Astrocyte (in vitro differentiated cells and primary cell): ENCODE data around the gene TBL1XR1. TPM values are rescaled to one million over a fixed set of nuclear protein-coding genes. Genes with fewer than 3 reads are reported as not detected.

ENCODE experiments used
- DNase-seq: peaks from one replicate; pipeline ENCODE4 v3.0.0-alpha.2; 2010; ENCODE audit warnings: low read depth
- FAIRE-seq: peaks from 2 replicates; lab custom pipeline; 2011; peaks lifted over from hg19 to GRCh38; lab: Jason Lieb, UNC
- H2AFZ ChIP-seq: 2 replicates; pipeline ENCODE4 v1.6.0; 2012; ENCODE audit warnings: low read depth, low read length, inconsistent platforms
- H3K27ac ChIP-seq: 2 replicates; pipeline ENCODE4 v1.5.1; 2011; ENCODE audit warnings: low read depth, low read length, inconsistent platforms
- H3K27me3 ChIP-seq: 2 replicates; pipeline ENCODE4 v1.6.0; 2011; ENCODE audit warnings: low read length, inconsistent platforms; ENCODE audit not compliant: insufficient read depth
- H3K36me3 ChIP-seq: 2 replicates; pipeline ENCODE4 v1.5.1; 2011; ENCODE audit warnings: low read length, inconsistent platforms; ENCODE audit not compliant: insufficient read depth
- H3K4me1 ChIP-seq: 2 replicates; pipeline ENCODE4 v1.5.1; 2011; ENCODE audit warnings: low read length, inconsistent platforms; ENCODE audit not compliant: insufficient read depth
- H3K4me2 ChIP-seq: 2 replicates; pipeline ENCODE4 v1.6.0; 2012; ENCODE audit warnings: low read length, inconsistent platforms
- H3K4me3 ChIP-seq: 2 replicates; pipeline ENCODE4 v1.5.1; 2011; ENCODE audit warnings: low read depth, mild to moderate bottlenecking, low read length, inconsistent platforms; ENCODE audit not compliant: insufficient read depth
- H3K79me2 ChIP-seq: 2 replicates; pipeline ENCODE4 v1.6.0; 2012; ENCODE audit warnings: mild to moderate bottlenecking, low read length, inconsistent platforms; ENCODE audit not compliant: insufficient read depth
- H3K9ac ChIP-seq: 2 replicates; pipeline ENCODE4 v1.6.0; 2012; ENCODE audit warnings: mild to moderate bottlenecking, low read length, inconsistent platforms
- H3K9me3 ChIP-seq: 2 replicates; pipeline ENCODE4 v1.5.1; 2012; ENCODE audit warnings: low read depth, mild to moderate bottlenecking, low read length, inconsistent platforms; ENCODE audit not compliant: insufficient read depth
- H4K20me1 ChIP-seq: 2 replicates; pipeline ENCODE4 v1.6.0; 2012; ENCODE audit warnings: low read length, inconsistent platforms; ENCODE audit not compliant: insufficient read depth
- H3K27ac Mint-ChIP-seq: one replicate; pipeline ENCODE4 v1.8.0; 2021; ENCODE audit warnings: mild to moderate bottlenecking, mixed read lengths; ENCODE audit not compliant: unreplicated experiment
- H3K27me3 Mint-ChIP-seq: one replicate; pipeline ENCODE4 v1.8.0; 2021; ENCODE audit warnings: low read depth, mixed read lengths; ENCODE audit not compliant: unreplicated experiment
- H3K36me3 Mint-ChIP-seq: one replicate; pipeline ENCODE4 v1.8.0; 2021; ENCODE audit warnings: low read depth, mixed read lengths; ENCODE audit not compliant: unreplicated experiment
- H3K4me1 Mint-ChIP-seq: one replicate; pipeline ENCODE4 v1.8.0; 2021; ENCODE audit warnings: low read depth, mixed read lengths; ENCODE audit not compliant: unreplicated experiment
- H3K4me3 Mint-ChIP-seq: one replicate; pipeline ENCODE4 v1.8.0; 2021; ENCODE audit warnings: mild to moderate bottlenecking, moderate library complexity, mixed read lengths; ENCODE audit not compliant: unreplicated experiment
- H3K9me3 Mint-ChIP-seq: one replicate; pipeline ENCODE4 v1.8.0; 2021; ENCODE audit warnings: mild to moderate bottlenecking, mixed read lengths; ENCODE audit not compliant: unreplicated experiment
- CTCF ChIP-seq: IDR thresholded peaks from 2 replicates; pipeline ENCODE4 v1.5.1; 2011; ENCODE audit warnings: low read depth, mild to moderate bottlenecking, inconsistent platforms, low read length, moderate library complexity; ENCODE audit not compliant: insufficient read depth
- EZH2 ChIP-seq: IDR thresholded peaks from 2 replicates; pipeline ENCODE4 v1.6.1; 2012; ENCODE audit warnings: mild to moderate bottlenecking, low read length, inconsistent platforms; ENCODE audit not compliant: insufficient read depth
- total RNA-seq: library from RNA; stranded (reverse); gene quantifications from 2 replicates; pipeline ENCODE4 v1.2.1, GENCODE V29; 2021

TBL1XR1 gene
- total RNA-seq, 1 donor from 2014 or later, result 140 TPM

- DNase-seq (no peak), FAIRE-seq (no peak)
- H3K9me3 ChIP-seq, result peaks cover 2% of the 10 kb centered on the region
- Mint-ChIP-seq H3K27me3 (no peaks in the 10 kb centered on the region), H3K4me3 (no peak overlapping the region), H3K36me3 (peaks cover under 1% of the 10 kb centered on the region), H3K4me1 (peaks cover 16% of the 10 kb centered on the region), H3K27ac (no peak overlapping the region), H3K9me3 (peaks cover 2% of the 10 kb centered on the region)
- H3K4me2 ChIP-seq, result no peak overlapping the region
- no peak overlapping the region for H3K9ac ChIP-seq
- H3K27me3 ChIP-seq, result no peaks in the 10 kb centered on the region
- no peak for TF ChIP-seq CTCF
- TF ChIP-seq EZH2, result no peak
- H3K4me3 ChIP-seq, result no peak overlapping the region
- no peak overlapping the region for H3K27ac ChIP-seq
- H2AFZ ChIP-seq, result no peak overlapping the region
- H3K79me2 ChIP-seq, result no peaks in the 10 kb centered on the region
- H3K4me1 ChIP-seq, result peaks cover 13% of the 10 kb centered on the region
- no peaks in the 10 kb centered on the region for H4K20me1 ChIP-seq
- H3K36me3 ChIP-seq, result no peaks in the 10 kb centered on the region
Measured at GRCh38 chr3:177201700-177202397, 4.6 kb upstream of the TBL1XR1 start.

GRCh38 chr3:177199206-177199760, 2.0 kb upstream of the TBL1XR1 start:
- Mint-ChIP-seq H3K9me3 (peaks cover 2% of the 10 kb centered on the region), H3K4me3 (no peak overlapping the region), H3K4me1 (peaks cover 17% of the 10 kb centered on the region), H3K36me3 (no peaks in the 10 kb centered on the region), H3K27me3 (no peaks in the 10 kb centered on the region), H3K27ac (peak overlapping the region; percentile 28)
- H3K4me2 ChIP-seq, result peak overlapping the region; percentile 83
- H4K20me1 ChIP-seq, result peaks cover 10% of the 10 kb centered on the region
- H3K27ac ChIP-seq, result peak overlapping the region; percentile 37
- no peaks in the 10 kb centered on the region for H3K27me3 ChIP-seq
- FAIRE-seq (no peak), DNase-seq (no peak)
- no peak for TF ChIP-seq EZH2
- no peak for TF ChIP-seq CTCF
- H3K36me3 ChIP-seq, result no peaks in the 10 kb centered on the region
- H3K79me2 ChIP-seq, result peaks cover 25% of the 10 kb centered on the region
- no peak overlapping the region for H2AFZ ChIP-seq
- H3K4me3 ChIP-seq, result no peak overlapping the region
- H3K9ac ChIP-seq, result no peak overlapping the region
- H3K4me1 ChIP-seq, result peaks cover 20% of the 10 kb centered on the region
- peaks cover 2% of the 10 kb centered on the region for H3K9me3 ChIP-seq
